HepG2 (cell line): ENCODE measurements around the gene HDAC4. TPM values are rescaled to one million over a fixed set of nuclear protein-coding genes. Genes with fewer than 3 reads are reported as not detected.

ENCODE experiments used
- ARID2 ChIP-seq: sonication (generic); formaldehyde crosslinking; IDR thresholded peaks from 2 replicates; pipeline ENCODE4 v1.8.1; 2022; ENCODE audit warnings: mild to moderate bottlenecking, missing genetic modification reagents, borderline replicate concordance
- ARNT2 ChIP-seq: sonication (generic); formaldehyde crosslinking; IDR thresholded peaks from 2 replicates; pipeline ENCODE4 v1.8.0; 2022; ENCODE audit warnings: mild to moderate bottlenecking, low read depth, missing genetic modification reagents, moderate library complexity
- ATF4 ChIP-seq, 2 experiments: fragments of 450-650 bp in 1 of 2; sonication (generic) in 1 of 2; formaldehyde crosslinking; IDR thresholded peaks; 2 replicates each; pipeline versions ENCODE4 v1.5.0 to v1.8.0; 2020 to 2022; ENCODE audit warnings: mild to moderate bottlenecking in 1 of 2, missing genetic modification reagents in 1 of 2
- CSRNP1 ChIP-seq: sonication (generic); formaldehyde crosslinking; IDR thresholded peaks from 2 replicates; pipeline ENCODE4 v1.8.1; 2023; ENCODE audit warnings: mild to moderate bottlenecking, missing genetic modification reagents
- DMAP1 ChIP-seq: IDR thresholded peaks from 2 replicates; pipeline ENCODE4 v1.6.1; 2016
- HOXA7 ChIP-seq: sonication (generic); formaldehyde crosslinking; IDR thresholded peaks from 2 replicates; pipeline ENCODE4 v1.8.1; 2022; ENCODE audit warnings: mild to moderate bottlenecking, missing genetic modification reagents, moderate library complexity
- KDM5A ChIP-seq: fragments of 200-600 bp; sonication (generic); IDR thresholded peaks from 2 replicates; pipeline ENCODE4 v1.7.0; 2018; ENCODE audit warnings: antibody characterized with exemption, mild to moderate bottlenecking, low read length, borderline replicate concordance
- LCORL ChIP-seq, 2 experiments: fragments of 450-650 bp in 1 of 2; sonication (generic) in 1 of 2; formaldehyde crosslinking in 1 of 2; IDR thresholded peaks; 2 replicates each; pipeline versions ENCODE4 v1.5.0 to v1.6.1; 2017 to 2020; ENCODE audit warnings: antibody characterized with exemption in 1 of 2, missing genetic modification reagents in 1 of 2
- SMAD3 ChIP-seq: sonication (generic); formaldehyde crosslinking; IDR thresholded peaks from 2 replicates; pipeline ENCODE4 v1.4.0; 2020; ENCODE audit warnings: missing genetic modification reagents
- TEF ChIP-seq: sonication (generic); formaldehyde crosslinking; IDR thresholded peaks from 2 replicates; pipeline ENCODE4 v1.5.0; 2020; ENCODE audit warnings: missing genetic modification reagents
- ZNF142 ChIP-seq: sonication (generic); formaldehyde crosslinking; IDR thresholded peaks from 2 replicates; pipeline ENCODE4 v1.4.0; 2020; ENCODE audit warnings: missing genetic modification reagents
- ZNF274 ChIP-seq: sonication (generic); formaldehyde crosslinking; IDR thresholded peaks from 2 replicates; pipeline ENCODE4 v1.5.1; 2020; ENCODE audit warnings: mild to moderate bottlenecking, missing genetic modification reagents
- ZNF292 ChIP-seq: sonication (generic); formaldehyde crosslinking; IDR thresholded peaks from 2 replicates; pipeline ENCODE4 v1.8.1; 2022; ENCODE audit warnings: mild to moderate bottlenecking, low read depth, missing genetic modification reagents, borderline replicate concordance
- ZNF557 ChIP-seq: sonication (generic); formaldehyde crosslinking; IDR thresholded peaks from 2 replicates; pipeline ENCODE4 v1.4.0; 2020; ENCODE audit warnings: missing genetic modification reagents
- ZNF569 ChIP-seq: sonication (generic); formaldehyde crosslinking; IDR thresholded peaks from 2 replicates; pipeline ENCODE4 v1.5.0; 2020; ENCODE audit warnings: mild to moderate bottlenecking, missing genetic modification reagents, moderate library complexity, borderline replicate concordance
- ZNF672 ChIP-seq: sonication (generic); formaldehyde crosslinking; IDR thresholded peaks from 2 replicates; pipeline ENCODE4 v1.8.1; 2022; ENCODE audit warnings: missing genetic modification reagents
- ZNF674 ChIP-seq: sonication (generic); formaldehyde crosslinking; IDR thresholded peaks from 2 replicates; pipeline ENCODE4 v1.5.0; 2020; ENCODE audit warnings: low read depth, mild to moderate bottlenecking, missing genetic modification reagents
- ZNF713 ChIP-seq: sonication (generic); formaldehyde crosslinking; IDR thresholded peaks from 2 replicates; pipeline ENCODE4 v1.4.0; 2020; ENCODE audit warnings: mild to moderate bottlenecking, missing genetic modification reagents
- ZNF782 ChIP-seq: sonication (generic); formaldehyde crosslinking; IDR thresholded peaks from 2 replicates; pipeline ENCODE4 v1.4.0; 2020; ENCODE audit warnings: missing genetic modification reagents, mild to moderate bottlenecking, borderline replicate concordance
- polyA plus RNA-seq, 8 experiments: library from polyadenylated mRNA; depleted of rRNA in 3 of 8; stranded (reverse) in 7 of 8; unstranded in 1 of 8; fragments of >200 nt; fragmentation: Illumina TruSeq in 4 of 8; extraction: Trizol in 4 of 8; gene quantifications; 2 replicates each; pipeline versions ENCODE4 v1.2.1 to v1.2.3, GENCODE V29; 2011 to 2016; ENCODE audit warnings: low read depth in 4 of 8, missing spikeins in 1 of 8, mixed read lengths in 1 of 8; ENCODE audit not compliant: insufficient read depth in 1 of 8
- total RNA-seq, 5 experiments: library from RNA; depleted of rRNA; stranded (reverse); fragments of >200 nt; fragmentation: Illumina TruSeq; extraction: Trizol; gene quantifications; 2 replicates each; pipeline ENCODE4 v1.2.3, GENCODE V29; 2016; ENCODE audit warnings: low read depth in 1 of 5

Gene HDAC4
- total and polyA plus RNA-seq, 2 of the 13 experiments (the other 11 are each of a cell fraction or from before 2014, with no cell fraction given) = 10.1 to 11.5 TPM

- TF ChIP-seq ARID2 (CRISPR knock-in tag) = peak; percentile 96
- peak; percentile 99 for TF ChIP-seq ZNF782 (CRISPR knock-in tag)
- TF ChIP-seq ZNF672 (CRISPR knock-in tag) = 0 out of 2 replicates have a peak, but pooled peaks have one; percentile 86
- TF ChIP-seq ZNF557 (CRISPR knock-in tag) = no peak; the same call in none of the 2 replicates
- TF ChIP-seq ZNF142 (CRISPR knock-in tag) = peak; percentile 97
- peak; percentile 97 for TF ChIP-seq SMAD3
- peak; percentile 99 for TF ChIP-seq CSRNP1 (CRISPR knock-in tag)
- TF ChIP-seq DMAP1 (CRISPR knock-in tag) = peak; percentile 100
- peak; percentile 99 for TF ChIP-seq ZNF274
- peak; percentile 98; the same call in 1 of the 2 replicates for TF ChIP-seq ZNF569
- TF ChIP-seq ZNF292 (CRISPR knock-in tag) = peak; percentile 73; the same call in 1 of the 2 replicates
- TF ChIP-seq ZNF674 (CRISPR knock-in tag) = peak; percentile 95
- peak; percentile 99; the same call in 1 of the 2 replicates for TF ChIP-seq ZNF713 (CRISPR knock-in tag)
- TF ChIP-seq ARNT2 (CRISPR knock-in tag) = peak; percentile 98; the same call in 1 of the 2 replicates
- TF ChIP-seq ATF4 (CRISPR knock-in tag; IDR thresholded peaks at IDR 0.05) = peak in 1 of 2 experiments; percentile 87; a peak in 2 of 4 replicates
- TF ChIP-seq LCORL (IDR thresholded peaks at IDR 0.05) = peak; percentile 84
- TF ChIP-seq LCORL (CRISPR knock-in tag; IDR thresholded peaks at IDR 0.05) = peak; percentile 94
- TF ChIP-seq KDM5A = peak; percentile 86
- TF ChIP-seq HOXA7 (CRISPR knock-in tag) = 0 out of 2 replicates have a peak, but pooled peaks have one; percentile 83
- TF ChIP-seq TEF (CRISPR knock-in tag) = peak; percentile 90; the same call in 1 of the 2 replicates
Observed at GRCh38 chr2:239401067-239401880, 454 bp upstream of the HDAC4 start (continued).
